Hematopoietic multipotent progenitor cell treated with erythropoietin and hydrocortisone succinate and interleukin-3 and kit ligand, for 6 days (in vitro differentiated cells): ENCODE measurements around the gene CFAP74.

Experiments used
- DNase-seq: peaks from one replicate; pipeline ENCODE4 v3.0.0-alpha.2; 2015

Gene CFAP74

DNA sequence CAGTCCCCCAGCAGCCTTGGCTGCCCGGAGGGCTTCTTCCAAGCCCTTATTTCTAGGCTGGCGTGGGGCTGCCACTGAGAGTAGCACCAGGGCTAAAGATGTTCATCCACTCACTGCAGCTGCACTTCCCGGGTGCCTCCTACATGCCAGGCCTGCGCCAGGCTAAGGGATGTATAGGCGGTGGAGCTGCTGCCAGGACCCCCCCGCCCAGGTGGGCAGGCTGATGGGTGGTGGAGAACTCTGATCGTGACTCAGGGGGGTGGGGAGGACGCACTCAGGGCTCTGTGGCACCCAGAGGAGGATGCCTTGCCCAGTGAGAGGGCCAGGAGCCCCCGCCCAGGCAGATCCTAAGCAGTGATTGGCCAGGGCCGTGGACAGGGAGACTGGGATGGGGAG lies 34.1 kb downstream of the CFAP74 start:
- DNase-seq: no peak

- no peak for DNase-seq
Observed at GRCh38 chr1:1968767-1969504, 34.6 kb downstream of the CFAP74 start.

DNA sequence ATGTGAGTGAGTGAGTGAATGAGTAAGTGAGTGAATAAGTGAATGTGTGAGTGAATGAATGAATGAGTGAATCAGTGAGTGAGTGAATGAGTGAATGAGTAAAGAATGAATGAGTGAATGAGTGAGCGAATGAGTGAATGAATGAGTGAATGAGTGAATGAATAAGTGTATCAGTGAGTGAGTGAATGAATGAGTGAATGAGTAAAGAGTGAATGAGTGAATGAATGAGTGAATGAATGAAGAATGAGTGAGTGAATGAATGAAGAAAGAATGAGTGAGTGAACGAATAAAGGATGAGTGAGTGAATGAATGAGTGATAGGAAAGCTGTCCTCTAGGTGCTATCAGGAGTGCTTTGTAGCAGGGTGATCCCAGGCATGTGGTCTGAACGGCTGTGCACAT lies 35.7 kb downstream of the CFAP74 start:
- DNase-seq: no peak

GRCh38 chr1:1967151-1967550 lies 36.4 kb downstream of the CFAP74 start:
- no peak for DNase-seq

DNA sequence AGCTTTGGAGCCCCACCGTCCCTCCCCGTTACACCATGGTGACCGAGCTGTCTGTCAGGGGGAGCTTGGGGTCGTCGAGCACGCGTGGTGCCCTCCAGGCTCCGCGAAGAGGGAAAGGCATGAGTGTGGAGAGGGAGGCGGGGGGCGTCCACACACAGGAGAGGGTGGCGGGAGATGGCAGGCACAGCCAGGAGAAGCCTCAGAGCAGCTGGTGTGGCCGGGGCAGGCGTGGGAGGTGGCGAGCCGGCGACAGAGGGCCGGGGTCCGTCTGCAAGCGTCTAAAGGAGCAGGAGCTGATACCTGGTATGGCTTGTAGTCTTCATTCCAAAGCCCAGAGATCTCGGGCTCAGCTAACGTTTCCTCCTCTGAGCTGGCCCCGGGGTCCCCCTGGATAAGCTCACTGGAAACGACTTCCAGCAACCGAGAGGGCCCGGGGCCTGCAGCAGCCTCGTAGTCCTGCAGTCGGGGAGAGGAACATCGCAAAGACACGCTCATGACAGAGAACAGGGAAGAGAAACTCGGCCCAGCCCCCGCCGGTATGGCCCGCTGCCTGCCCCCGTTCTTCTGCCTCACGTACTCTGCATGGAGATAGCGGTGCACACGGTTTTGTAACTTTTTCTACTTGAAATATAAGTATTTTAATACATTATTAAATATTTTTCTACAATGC lies 37.4 kb downstream of the CFAP74 start:
- no peak for DNase-seq

DNA sequence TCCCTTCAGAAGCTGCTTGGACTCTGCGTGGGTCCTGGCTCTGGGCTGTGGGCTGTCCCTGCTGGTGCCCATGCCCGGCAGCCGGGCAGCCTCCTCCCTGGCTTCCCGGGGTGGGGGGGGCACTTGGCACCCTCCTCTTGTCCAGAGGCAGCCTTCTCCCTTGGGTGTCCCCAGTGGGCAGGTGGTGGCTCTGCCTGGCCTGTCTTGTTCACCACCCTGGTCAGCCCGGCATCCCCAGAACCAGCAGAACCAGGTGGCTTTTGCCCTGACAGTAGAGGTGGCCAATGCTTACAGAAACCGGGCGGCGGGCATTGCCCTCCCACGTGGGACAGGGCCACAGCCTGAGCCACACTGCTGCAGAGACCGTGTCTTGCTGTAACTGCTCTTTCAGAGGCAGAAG lies 38.0 kb downstream of the CFAP74 start:
- no peak for DNase-seq

- no peak for DNase-seq
Observed at GRCh38 chr1:1964811-1965210, 38.8 kb downstream of the CFAP74 start.

DNA sequence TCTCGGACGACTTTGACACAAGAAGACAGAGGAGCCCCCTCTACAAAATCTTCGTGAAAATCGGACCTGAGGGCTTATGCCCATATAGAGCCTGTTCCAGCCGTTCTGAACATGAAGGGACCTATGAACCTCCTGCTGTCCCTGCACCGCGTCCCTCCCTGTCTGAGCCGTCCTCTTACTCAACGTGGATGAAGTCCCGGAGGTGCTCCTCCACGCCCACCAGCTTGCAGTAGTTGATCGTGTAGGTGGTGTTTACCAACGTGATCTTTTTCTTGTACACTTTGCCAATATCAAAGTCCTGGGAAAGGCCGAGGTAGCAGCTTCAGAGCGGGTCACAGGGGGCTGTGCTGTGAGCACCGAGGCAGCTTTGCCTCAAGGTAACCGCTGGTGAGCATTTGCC lies 40.0 kb downstream of the CFAP74 start:
- DNase-seq: no peak

DNA sequence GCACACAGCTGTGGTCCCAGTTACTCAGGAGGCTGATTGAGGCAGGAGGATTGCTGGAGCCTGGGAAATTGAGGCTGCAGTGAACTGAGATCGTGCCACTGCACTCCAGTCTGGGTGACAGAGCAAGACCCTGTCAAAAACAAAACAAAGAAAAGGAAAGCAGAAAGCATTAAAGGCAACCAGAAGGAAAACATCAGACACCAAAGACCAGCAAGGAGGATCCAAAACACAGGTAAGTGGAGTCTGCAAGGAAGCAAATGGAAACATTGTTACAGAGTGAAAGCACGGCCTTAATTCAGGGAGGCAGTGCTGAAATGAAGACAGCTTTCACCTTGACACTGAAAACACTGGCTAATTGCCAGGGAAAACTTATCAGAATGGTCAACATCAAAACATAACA lies 40.8 kb downstream of the CFAP74 start:
- DNase-seq: no peak

GRCh38 chr1:1960480-1961196 lies 42.9 kb downstream of the CFAP74 start:
- no peak for DNase-seq

- peak; percentile 82 for DNase-seq
Observed at GRCh38 chr1:1959840-1960479, 43.6 kb downstream of the CFAP74 start.

DNA sequence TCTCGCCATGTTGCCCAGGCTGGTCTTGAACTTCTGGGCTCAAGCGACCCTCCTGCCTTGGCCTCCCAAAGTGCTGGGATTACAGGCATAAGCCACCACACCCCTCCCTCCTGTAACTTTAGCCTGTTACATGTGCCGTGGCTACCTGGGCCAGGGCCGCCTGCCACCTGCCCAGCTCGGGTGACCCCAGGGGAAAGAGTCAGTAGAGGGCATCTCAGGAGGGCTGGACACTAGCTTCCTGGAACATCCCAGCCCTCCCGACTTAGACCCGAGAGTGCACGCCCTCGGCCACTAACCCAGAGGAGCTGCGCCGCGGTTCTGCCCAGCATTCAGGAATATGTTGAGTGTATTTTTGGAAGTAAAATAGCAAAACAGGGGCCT lies 44.1 kb downstream of the CFAP74 start:
- no peak for DNase-seq

DNA sequence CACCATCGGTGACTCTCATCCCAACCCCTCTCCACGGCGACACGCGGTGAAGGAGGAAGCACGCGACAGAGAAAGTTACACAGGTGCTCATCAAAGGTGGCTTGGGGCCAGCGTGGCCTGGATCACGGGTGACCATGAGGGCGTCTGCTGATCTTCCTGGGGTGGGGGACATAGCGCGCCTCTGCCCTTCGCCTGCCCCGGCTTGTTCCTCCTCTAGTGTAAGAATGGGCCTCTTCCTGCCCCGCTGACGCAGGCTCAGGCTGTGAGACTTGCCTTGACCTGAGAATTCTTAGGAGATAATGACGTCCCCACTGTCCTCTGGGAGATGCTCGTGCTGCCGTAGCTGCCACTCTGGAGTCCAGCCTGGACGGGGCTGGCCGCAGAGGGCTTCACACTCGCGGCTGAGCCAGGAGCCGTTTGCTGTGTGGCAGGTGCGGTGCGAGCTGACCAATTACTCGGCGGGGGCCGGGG lies 45.5 kb downstream of the CFAP74 start:
- no peak for DNase-seq

DNA sequence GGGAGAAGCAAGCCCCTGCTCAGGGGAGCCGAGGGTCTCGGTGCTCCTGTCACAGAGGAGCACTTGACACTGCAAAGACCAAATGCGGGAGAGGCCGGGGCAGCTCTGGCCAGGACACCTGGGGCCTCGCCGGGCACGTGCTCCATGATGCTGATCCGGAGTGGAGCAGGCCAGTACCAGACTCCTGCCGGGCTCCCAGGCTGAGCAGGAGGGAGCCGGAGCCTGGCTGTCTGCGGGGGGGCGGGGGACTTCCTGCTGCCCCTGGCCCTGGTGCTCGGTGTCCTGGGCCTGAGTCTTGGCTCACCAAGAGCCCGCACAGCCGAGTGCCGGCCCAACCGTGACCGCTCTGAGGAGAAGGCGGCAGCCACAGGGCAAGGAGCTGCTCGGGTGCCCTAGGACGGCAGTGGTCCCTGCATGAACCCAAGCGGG lies 46.0 kb downstream of the CFAP74 start:
- no peak for DNase-seq

GRCh38 chr1:1956586-1957532 lies 46.7 kb downstream of the CFAP74 start:
- DNase-seq: no peak

DNA sequence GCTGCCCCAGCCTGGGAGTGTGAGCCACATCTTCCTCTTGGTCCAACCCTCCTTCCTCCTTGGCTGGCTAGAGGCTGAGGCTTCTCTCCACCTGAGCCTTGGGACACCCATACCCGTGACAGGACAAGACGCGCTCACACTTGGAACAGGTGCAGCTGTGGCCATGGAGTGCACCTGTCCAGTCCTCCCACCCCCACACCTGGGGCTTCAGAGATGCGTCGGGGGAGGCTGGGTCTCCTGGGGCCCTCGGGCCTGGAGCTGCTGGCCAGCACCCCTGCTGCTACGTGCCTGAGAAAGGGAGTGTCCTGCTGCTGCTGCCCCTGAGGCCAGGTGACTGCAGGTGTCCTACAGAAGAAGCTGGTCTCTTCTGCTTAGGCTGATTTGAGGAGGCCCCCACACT lies 47.5 kb downstream of the CFAP74 start:
- no peak for DNase-seq

DNA sequence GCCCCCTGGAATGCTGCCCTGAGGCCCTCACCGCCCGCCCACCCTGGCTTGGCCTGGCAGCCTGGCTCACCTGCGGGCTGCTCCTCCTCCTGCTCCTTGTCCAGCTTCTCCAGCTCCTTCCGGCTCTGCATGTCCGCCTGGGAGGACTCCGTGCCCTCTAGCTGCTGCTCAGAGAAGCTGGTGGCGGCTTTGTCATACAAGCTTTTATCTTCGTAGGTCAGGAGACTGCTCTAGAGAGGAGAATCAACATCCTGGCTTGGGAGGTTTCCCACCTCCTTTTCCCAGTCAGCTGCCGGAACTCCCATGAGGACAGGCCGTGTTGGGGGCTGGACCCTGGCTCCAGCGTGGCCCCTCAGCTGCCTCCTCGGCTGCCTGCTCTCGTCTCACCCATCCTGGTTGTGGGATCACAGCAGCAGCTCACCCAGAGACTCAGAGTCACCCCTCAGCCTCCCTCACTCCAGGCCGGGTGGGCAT lies 47.9 kb downstream of the CFAP74 start:
- no peak for DNase-seq

GRCh38 chr1:1954831-1955441 lies 48.6 kb downstream of the CFAP74 start:
- peak; percentile 12 for DNase-seq

DNA sequence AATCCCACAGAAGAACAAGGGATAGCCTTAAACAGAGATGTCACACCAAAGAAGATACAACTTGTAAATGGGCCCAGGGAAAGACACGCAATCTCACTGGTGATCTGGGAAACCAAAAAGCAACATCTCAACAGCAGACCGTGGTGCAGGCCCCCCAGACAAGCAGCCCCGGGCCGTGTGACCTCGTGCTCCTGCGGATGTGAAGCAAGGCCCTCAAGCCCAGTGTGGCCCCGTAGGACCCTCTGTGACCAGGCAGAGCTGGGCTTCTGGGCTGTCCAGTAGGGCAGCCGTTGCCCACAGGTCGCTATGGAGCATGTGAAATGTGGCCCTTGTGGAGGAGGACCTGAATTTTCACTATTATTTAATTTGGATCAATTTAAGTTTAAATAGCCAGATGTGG lies 49.6 kb downstream of the CFAP74 start:
- no peak for DNase-seq

DNA sequence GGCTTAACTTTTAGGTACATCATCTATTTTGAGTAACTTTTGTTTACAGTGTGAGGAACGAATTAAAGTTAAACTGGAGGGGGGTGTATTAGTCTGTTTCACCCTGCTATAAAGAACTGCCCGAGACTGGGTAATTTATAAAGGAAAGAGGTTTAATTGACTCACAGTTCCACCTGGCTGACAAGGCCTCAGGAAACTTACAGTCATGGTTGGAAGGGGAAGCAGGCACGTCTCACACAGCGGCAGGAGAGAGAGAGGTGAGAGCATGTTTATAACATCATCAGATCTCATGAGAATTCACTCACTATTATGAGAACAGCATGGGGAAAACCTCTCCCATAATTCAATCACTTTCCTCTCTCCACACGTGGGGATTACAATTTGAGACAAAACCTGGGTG lies 52.6 kb downstream of the CFAP74 start:
- DNase-seq: no peak

DNA sequence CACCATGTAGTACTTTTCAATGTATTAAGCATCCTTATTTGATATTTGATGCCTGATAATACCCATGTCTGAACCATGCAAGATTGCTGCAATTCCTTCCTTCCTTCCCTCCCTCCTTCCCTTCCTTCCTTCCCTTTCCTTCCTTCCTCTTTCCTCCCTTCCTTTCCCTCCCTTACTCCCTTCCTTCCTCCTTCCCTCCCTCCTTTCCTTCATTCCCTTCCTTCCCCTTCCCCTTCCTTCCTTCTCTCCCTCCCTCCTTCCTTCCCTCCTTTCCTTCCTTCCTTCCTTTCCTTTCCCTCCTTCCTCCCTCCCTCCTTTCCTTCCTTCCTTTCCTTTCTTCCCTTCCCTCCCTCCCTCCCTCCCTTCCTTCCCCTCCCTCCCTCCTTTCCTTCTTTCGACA lies 54.8 kb downstream of the CFAP74 start:
- no peak for DNase-seq

DNA sequence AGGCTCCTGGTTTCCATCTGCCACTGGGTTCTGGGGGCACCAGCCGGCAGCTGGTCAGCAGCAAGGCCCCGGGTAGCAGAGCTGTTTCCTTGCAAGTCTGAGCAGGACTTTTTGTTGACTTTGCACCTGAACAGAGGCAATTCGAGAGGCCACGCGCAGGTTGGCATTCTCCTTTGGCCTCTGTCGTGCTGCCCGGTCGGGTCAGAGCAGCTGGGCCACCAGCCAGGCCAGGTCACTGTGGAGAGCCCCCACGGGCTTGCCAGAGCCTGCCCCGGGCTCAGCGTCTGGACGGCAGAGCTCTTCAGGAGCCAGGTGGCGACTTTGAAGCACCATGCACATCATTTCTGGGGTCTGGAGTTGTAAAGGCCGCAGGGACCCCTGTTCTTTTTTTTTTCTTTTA lies 56.1 kb downstream of the CFAP74 start:
- DNase-seq: no peak
